ENCODE results near the gene TRUB1.
"Not testable (repeated sequence)": the region's sequence is repeated elsewhere in the genome, so short reads cannot be mapped to it uniquely, and the experiment has no call there.

Gene TRUB1

DNA sequence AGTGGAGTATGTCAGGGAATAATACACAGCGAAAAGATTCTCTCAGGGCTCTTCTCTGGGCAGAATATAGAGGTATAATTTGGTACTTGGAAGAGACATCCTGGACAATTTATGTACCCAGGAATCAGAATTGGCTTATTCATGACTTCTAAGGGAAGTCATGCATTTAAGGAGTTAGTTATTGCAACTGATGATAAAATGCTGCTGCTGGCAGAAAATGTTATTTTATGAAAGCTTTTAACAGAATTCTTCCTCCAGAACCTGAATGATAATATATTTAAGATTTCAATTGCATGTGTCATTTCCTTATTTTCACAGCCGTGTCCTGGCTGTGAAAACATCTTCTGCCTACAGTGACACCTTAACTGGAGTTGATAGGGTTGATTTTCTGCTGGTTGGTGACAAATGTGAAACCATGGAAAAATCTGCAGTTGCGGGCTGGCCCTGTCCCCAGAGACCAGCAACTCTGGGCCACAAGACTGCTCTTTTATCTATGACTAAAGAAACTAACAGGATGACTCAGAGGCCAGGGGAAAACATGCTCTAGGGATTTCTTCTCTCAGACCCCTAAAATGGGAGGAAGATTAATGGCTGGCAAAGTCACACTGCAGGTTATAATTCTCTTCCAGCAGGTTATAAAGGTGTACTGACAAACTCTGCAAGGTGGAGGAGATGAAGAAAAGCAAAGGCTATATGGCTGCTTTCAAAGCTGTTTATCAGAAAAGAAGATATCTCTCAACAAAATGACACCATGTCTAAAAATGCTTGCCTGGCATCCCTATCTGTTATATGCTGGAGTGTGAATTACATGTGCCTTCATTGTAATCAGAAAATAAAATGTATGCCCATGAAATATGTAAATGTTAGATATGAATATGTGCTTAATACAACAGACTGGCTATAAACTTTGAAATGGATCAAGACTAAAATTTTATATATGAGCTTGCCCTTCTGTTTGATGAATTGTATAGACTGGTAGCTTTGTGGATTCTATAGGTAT is 12.1 kb upstream of the TRUB1 start:
- DNase-seq (ENCODE audit: low spot score) = no peak

- DNase-seq (ENCODE audit: low spot score) = no peak
These were observed 9.2 kb upstream of the TRUB1 start for GRCh38 chr10:114928818-114929217.

DNA sequence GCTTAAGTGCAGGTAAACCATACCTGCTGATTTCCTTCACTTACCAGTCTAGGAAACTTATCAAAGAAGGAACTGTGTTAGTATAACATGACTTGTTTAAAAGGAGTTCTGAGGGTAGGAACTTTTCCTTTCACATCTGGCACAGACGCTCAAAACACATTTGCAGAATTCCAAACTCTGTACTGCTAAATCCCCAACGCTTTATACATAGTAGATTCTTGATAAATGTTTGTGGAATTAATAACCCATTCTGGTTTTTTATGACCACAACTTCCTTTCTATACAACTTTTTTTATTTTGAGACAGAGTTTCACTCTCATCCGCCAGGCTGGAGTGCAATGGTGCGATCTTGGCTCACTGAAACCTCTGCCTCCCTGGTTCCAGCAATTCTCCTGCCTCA is 7.7 kb upstream of the TRUB1 start:
- no peak for DNase-seq (ENCODE audit: low spot score)

DNA sequence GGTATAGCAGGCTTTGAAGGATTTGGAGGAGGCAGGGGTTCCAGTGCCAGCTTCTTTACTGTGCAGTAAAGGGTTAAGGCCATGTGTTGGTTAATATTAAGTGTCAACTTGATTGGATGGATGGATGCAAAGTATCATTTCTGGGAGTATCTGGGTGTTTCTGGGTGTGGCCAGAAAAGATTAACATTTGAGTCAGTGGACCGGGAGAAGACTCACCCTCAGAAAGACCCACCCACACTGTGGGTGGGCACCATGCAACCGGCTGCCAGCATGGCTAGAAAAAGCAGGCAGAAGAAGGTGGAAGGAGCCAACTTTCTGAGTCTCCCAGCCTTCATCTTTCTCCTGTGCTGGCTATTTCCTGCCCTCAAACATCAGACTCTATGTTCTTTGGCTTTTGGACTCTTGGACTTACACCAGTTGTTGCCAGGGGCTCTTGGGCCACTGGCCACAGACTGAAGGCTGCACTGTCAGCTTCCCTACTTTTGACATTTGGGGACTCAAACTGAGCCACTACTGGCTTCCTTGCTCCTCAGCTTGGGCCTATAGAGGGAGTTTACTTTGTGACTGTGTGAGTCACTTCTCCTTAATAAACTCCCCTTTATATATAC is 6.8 kb upstream of the TRUB1 start:
- no peak for DNase-seq (ENCODE audit: low spot score)

DNA sequence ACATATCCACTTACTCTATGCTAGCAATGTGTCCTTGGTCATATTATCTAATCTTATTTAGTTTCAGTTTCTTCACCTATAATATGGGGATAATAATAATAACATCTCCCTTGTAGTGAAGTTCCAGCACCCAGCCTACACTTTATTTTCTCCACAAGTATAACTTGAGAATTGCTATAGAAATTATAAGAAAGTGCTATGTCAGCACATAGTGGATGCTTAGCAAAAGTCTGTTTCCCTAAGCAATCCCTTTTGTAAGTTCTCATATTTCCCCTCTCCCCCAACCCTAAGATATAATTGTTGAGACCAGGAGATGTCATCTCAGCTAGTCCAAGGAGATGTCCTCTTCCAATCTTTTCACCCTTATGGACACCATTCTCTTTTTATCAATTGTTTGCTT is 5.8 kb upstream of the TRUB1 start:
- DNase-seq (ENCODE audit: low spot score) = no peak

DNA sequence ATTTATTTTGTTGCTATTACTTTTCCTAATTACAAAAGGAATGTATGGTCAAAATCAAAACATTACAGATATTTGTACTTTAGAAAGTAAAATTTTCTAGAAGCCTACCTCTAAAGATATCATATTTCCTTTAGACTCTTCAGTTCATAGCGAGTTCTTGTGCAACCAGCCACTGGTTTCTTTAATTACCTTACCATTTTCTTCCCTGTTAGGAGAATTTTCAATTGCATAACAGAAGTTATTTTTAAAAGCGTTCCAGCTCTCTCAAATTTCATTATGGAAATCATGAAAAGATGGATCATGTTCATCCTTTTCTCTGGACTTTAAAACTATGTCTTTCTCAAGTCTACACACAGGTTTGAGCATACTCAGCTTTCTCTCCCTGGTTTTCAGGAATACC is 5.0 kb upstream of the TRUB1 start:
- no peak for DNase-seq (ENCODE audit: low spot score)

DNA sequence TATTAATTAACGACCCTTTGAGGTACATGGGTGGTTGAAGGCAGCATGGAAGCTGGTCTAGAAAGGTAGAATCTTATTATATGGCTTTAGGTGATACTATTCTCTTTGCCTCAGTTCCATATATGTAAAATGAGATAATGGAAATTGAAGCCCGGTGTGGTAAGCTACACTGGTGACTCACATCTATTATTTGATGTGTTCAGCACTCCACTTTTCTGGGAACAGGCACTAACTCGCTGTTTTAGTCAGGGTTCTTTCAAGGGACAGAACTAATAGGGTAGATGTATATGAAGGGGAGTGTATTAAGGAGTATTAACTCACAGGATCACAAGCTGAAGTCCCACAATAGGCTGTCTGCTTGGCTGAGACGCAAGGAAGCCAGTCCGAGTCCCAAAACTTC is 4.4 kb upstream of the TRUB1 start:
- DNase-seq (ENCODE audit: low spot score) = no peak

GRCh38 chr10:114933995-114934394 is 4.0 kb upstream of the TRUB1 start:
- not testable (repeated sequence) for DNase-seq (ENCODE audit: low spot score)

DNA sequence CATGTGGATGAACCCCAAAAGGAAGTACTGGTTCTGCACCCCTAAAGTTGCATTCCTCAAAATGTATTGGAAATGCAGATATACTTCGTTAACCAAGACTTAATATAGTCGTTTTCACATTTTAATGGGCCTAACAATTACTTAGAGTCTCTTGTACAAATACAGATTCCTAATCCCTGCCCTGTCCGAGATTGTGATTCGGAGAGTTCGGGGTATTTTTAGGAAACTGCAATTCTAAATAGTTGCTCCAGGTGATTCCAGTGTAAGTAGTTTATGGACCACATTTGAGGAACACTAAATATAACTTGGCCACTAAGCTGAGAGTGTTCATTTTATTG is 830 bp downstream of the TRUB1 start:
- no peak for DNase-seq (ENCODE audit: low spot score)

- DNase-seq (ENCODE audit: low spot score) = no peak
These were observed 2.7 kb downstream of the TRUB1 start for GRCh38 chr10:114940735-114941134.

DNA sequence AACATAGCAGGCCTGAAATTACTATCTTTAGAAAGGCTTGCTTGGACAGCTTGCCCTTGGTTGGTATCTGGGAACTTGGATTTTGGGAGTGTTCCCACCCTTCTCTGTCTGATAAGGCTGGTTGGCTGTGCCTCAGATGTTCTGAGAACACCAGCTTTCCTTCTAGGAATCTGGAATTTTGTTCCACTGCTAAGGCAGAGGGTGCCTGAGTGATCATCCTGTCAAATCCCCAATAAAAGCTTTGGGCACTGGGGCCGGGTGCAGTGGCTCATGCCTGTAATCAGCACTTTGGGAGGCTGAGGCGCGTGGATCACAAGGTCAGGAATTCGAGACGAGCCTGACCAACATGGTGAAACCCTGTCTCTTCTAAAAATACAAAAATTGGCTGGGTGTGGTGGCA is 5.0 kb downstream of the TRUB1 start:
- no peak for DNase-seq (ENCODE audit: low spot score)

DNA sequence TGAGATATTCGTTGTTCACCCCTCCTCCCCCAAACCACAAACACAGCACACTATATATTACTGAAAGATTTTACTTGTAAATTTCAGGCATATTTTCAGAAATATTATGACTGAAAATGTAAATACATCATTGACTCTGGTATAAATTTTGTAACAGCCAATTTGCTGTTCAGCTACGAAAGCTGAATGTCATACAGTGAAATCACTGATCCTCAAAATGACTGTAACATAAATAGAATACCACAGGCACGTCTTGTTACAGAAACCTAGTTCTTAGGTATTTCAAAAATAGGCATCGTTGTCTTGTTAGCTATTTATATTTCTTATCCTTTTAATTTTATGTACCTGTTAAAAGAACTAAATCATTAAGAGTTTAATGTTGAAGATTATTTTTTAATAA is 15.1 kb downstream of the TRUB1 start:
- no peak for DNase-seq (ENCODE audit: low spot score)

DNA sequence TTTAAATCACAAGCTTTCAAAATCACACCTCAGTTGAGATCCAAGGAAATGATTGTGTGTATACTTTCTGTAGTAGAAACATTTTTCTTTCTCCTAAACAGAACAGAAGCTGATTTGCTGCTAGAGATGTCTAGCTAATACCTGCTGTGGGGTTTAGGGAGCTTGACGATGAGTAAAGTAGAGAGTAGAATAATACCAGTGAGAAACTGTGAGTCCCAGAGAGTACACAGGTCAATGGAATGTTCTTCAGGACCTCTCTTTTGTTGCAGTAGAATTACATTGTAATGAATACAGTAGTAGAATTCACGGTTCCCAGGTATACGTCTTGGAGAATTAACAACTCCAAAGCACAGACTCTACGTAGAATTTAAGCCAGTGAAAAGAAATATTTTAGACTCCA is 18.0 kb downstream of the TRUB1 start:
- DNase-seq (ENCODE audit: low spot score) = no peak

DNA sequence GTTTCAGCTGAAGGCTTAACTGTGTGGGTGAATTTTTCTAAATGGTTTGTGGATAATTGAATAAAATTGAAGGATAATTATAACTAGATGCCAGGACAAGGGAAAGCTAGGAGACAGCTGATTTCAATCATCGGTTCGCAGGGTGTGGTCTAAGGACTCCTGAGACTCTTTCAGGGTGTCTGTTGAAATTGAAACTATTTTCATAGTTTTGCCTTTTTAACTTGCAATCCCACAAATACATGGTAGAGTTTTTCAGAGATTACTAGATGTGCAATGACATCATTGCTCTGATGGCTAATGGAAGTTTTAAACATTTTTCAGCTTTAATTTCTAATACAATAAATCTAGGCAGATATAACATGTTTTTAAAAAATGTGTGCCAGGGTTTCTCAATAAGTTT is 18.5 kb downstream of the TRUB1 start:
- no peak for DNase-seq (ENCODE audit: low spot score)

DNA sequence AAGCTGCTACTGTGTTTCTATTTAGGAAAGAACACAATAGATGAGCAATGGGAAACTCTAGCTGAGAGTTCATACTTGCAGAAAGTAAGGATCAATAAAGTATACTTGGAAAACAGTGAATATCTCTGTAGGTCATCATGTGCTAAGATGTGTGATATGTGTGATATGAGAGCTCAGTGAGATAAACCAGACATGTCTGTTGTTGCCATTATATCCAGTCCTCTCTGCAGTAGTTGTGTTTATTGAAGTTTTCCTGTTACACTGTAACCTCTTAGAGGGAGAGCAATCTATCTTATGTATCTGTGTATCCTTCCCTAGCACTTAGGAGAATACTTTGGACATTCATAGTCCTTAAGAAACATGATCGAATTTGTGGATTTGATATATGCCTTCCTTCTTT is 19.1 kb downstream of the TRUB1 start:
- no peak for DNase-seq (ENCODE audit: low spot score)

DNA sequence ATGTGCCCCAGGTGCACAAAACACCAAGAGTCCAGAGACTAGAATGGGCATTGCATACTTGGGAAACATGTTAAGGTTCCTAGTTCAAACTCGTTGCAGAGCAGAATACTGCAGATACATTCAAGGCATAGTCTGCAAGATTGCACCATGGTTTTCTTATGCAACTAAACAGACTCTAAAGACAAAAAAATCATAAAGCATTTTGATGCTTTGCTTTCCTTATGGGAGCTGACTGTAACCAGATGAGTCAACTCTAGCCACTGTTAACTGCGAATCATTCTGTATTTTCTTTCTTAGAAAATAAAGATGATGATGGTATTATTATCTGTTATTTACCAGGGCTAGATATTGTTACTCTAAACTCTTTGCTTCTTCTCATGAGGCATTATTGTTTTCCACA is 19.7 kb downstream of the TRUB1 start:
- DNase-seq (ENCODE audit: low spot score) = no peak

- DNase-seq (ENCODE audit: low spot score) = no peak
These were observed 24.4 kb downstream of the TRUB1 start for GRCh38 chr10:114962441-114962840.

DNA sequence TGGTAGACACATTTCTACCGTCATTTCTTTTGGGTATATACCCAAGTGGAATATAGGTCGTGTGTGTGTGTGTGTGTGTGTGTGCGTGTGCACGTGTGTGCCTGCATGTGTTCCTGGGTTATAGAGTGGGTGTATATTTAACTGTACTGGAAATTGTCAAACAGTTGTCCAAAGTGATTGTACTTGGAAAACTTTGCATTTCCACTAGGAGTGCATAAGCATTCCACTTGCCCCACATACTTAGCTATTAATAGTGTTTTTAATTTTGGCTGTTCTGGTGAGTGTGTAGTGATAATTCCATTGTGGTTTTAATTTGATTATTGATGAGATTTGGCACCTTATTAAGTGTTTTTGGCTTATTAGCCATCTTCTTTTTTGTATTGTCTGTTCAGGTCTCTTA is 25.9 kb downstream of the TRUB1 start:
- DNase-seq (ENCODE audit: low spot score) = no peak

- DNase-seq (ENCODE audit: low spot score) = no peak
These were observed 29.1 kb downstream of the TRUB1 start for GRCh38 chr10:114967071-114967470.

DNA sequence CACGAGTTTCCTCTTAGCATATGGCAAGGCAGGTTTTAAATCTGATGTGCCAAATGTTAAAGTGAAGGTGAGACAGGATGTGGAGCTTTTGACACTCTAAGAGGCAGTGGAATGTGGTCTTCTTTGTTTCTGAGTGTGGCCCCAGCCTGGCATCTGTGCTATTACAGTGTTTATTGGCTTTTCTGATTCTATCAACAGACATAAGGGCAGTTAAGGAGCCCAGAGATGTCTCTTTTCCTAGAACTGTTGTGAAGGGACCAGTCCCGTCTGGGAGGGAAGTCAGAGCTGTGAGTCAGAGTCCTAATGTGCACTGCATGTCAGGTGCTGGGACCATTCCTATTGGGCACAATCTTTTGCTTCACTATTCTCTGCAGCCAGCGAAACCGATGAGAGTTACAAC is 32.5 kb downstream of the TRUB1 start:
- DNase-seq (ENCODE audit: low spot score) = no peak

DNA sequence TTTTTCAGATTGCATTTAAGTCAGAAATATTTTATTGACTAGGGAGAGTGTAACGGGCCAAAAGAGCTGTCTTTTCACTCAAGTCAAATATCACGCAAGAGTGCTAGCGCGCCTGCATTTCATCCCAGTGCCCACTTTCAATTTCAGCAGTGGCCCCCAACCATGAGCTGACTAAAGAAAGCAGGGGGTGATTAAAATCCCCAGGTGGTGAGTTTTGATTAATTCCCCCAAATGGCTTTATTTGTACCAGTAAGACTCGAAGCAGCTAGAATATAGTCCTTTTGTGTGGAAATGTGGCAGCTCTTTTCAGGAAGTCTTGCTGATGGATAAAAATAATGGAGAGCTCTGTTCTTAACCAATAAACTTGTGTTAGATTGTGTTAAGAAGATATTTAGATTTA is 35.3 kb downstream of the TRUB1 start:
- DNase-seq (ENCODE audit: low spot score) = no peak

GRCh38 chr10:114973997-114974396 is 36.0 kb downstream of the TRUB1 start:
- no peak for DNase-seq (ENCODE audit: low spot score)

DNA sequence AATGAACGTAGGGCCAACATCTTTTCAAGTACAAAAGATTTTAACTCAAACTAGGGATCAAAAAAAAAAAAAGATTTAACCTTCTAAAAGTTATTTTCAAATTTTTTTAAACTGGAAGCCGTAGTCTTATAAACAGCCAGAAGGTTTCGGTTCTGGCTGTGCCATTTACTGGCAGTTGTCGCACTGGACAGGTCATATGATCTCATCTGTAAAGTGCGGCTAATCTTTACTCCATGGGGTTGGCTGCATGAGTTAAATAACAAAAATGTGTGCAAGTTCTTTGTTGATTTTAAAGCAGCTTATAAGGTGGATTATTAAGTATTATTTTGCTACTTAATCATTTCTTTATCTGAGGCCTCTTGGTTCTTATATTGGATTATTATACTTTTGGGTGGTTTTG is 36.6 kb downstream of the TRUB1 start:
- DNase-seq (ENCODE audit: low spot score) = peak; percentile 29

DNA sequence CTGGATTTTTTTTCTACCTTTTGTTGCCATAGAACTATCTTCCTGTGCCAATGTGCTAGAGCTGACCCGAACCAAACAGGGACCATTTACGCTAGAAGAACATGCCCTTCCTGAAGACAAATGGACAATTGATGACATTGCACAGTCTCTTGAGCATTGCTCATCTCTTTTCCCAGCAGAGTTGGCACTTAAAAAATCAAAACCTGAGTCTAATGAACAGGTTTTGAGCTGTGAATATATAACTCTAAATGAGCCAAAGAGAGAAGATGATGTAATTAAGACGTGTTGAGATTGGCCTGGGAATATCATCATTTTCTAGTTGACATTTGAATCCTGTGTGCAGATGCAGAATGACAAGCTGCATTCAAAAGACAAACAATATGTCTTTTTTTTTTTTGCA is 37.1 kb downstream of the TRUB1 start:
- peak; percentile 33 for DNase-seq (ENCODE audit: low spot score)
